ENCODE results near the gene CCDC57. TPM values are rescaled to one million over a fixed set of nuclear protein-coding genes. Genes with fewer than 3 reads are reported as not detected.

The CCDC57 gene
- total and polyA plus RNA-seq, 2 of the 4 experiments (the other 2 are of a cell fraction): 7.3 to 31.3 TPM

GRCh38 chr17:82219753-82220709, 7.4 kb upstream of the CCDC57 start (continued):
- no peak for TF ChIP-seq SMC3 (IDR thresholded peaks at IDR 0.05; ENCODE audit: low read depth, low read length)

- Histone ChIP-seq H2BK20ac (ENCODE audit: low read depth, low read length) (peak overlapping the region; percentile 99), H3K27ac (ENCODE audit: insufficient read depth, low read length) (peak overlapping the region; percentile 87), H3K56ac (ENCODE audit: extremely low read depth, insufficient read depth, low read length) (no peak overlapping the region), H2BK15ac (ENCODE audit: low read depth, low read length) (peak overlapping the region; percentile 99), H3K4me3 (ENCODE audit: insufficient read depth, low read depth, low read length) (no peak overlapping the region), H3K27me3 (ENCODE audit: control insufficient read depth, insufficient read depth, low read length) (no peaks in the 10 kb centered on the region), H2AK9ac (replicated peaks; ENCODE audit: low read depth, low read length, poor library complexity) (peak overlapping the region; percentile 98), H4K91ac (ENCODE audit: insufficient read depth, low read depth, low read length) (peak overlapping the region; percentile 98), H4K20me1 (ENCODE audit: insufficient read depth, low read length) (no peaks in the 10 kb centered on the region), H3K36me3 (ENCODE audit: control insufficient read depth, insufficient read depth, low read length) (no peaks in the 10 kb centered on the region), H3K18ac (ENCODE audit: low read depth, low read length) (peak overlapping the region; percentile 3; the same call in 1 of the 2 replicates), H4K8ac (ENCODE audit: low read depth in 2 of 2, low read length in 2 of 2) (peak overlapping the region; percentile 73 to 98; a peak in 2 of 4 replicates), H3K9me3 (ENCODE audit: control insufficient read depth, insufficient read depth, low read length) (no peaks in the 10 kb centered on the region), H3K14ac (replicated peaks; ENCODE audit: low read depth, low read length) (peak overlapping the region; percentile 93), H2AK5ac (ENCODE audit: low read depth, low read length) (peak overlapping the region; percentile 100), H2AFZ (replicated peaks; ENCODE audit: low read length, poor library complexity) (peak overlapping the region; percentile 0), H4K5ac (ENCODE audit: low read depth, low read length) (peak overlapping the region; percentile 88), H3K9ac (ENCODE audit: low read depth, low read length) (no peak overlapping the region), H3K4me1 (ENCODE audit: control insufficient read depth, insufficient read depth, low read length) (peaks cover 41% of the 10 kb centered on the region), H3K4me2 (ENCODE audit: low read depth, low read length) (no peak overlapping the region), H3K9me1 (ENCODE audit: insufficient read depth, low read length) (peaks cover 33% of the 10 kb centered on the region), H2BK5ac (ENCODE audit: low read depth, low read length, poor library complexity, severe bottlenecking) (peak overlapping the region; percentile 91), H2BK120ac (ENCODE audit: low read depth, low read length) (peak overlapping the region; percentile 96), H3K23ac (ENCODE audit: low read depth, low read length) (no peak overlapping the region), H3K4ac (ENCODE audit: low read depth, low read length) (peak overlapping the region; percentile 98), H3K79me1 (ENCODE audit: low read depth in 1 of 2, low read length in 2 of 2) (peaks cover 18 to 70% of the 10 kb centered on the region in 2 experiments; a peak in 3 of 4 replicates)
- no peak for TF ChIP-seq RCOR1 (IDR thresholded peaks at IDR 0.05; ENCODE audit: insufficient replicate concordance, low read length)
- TF ChIP-seq POLR2A (IDR thresholded peaks at IDR 0.05; ENCODE audit: low read depth, low read length): no peak
- no peak for TF ChIP-seq USF2 (IDR thresholded peaks at IDR 0.05; ENCODE audit: low read depth, low read length)
- no peak for TF ChIP-seq CEBPB (IDR thresholded peaks at IDR 0.05; ENCODE audit: low read depth, low read length)
- TF ChIP-seq MXI1 (IDR thresholded peaks at IDR 0.05; ENCODE audit: borderline replicate concordance, low read depth, low read length): no peak
- no peak for TF ChIP-seq MAFK (IDR thresholded peaks at IDR 0.05; ENCODE audit: low read depth, low read length)
- TF ChIP-seq BHLHE40 (IDR thresholded peaks at IDR 0.05; ENCODE audit: low read depth, low read length): no peak
- no peak for TF ChIP-seq CTCF (conservative IDR thresholded peaks at IDR 0.05; ENCODE audit: low read depth, low read length)
- TF ChIP-seq RFX5 (IDR thresholded peaks at IDR 0.05; ENCODE audit: low read depth, low read length): no peak
- TF ChIP-seq CHD1 (IDR thresholded peaks at IDR 0.05; ENCODE audit: low read depth, low read length): no peak
- TF ChIP-seq NFE2L2 (IDR thresholded peaks at IDR 0.05; ENCODE audit: low read depth, low read length): no peak
- no peak for TF ChIP-seq MAZ (IDR thresholded peaks at IDR 0.05; ENCODE audit: borderline replicate concordance, low read depth, low read length)
- no peak for TF ChIP-seq FOS (IDR thresholded peaks at IDR 0.05; ENCODE audit: low read depth, low read length)
- in situ Hi-C loops (cut with MboI; ENCODE audit: low sequenced_read_pairs) (no loop called here), intact Hi-C loops (cut with micrococcal nuclease) (no loop called here), dilution Hi-C loops (cut with HindIII; ENCODE audit: low sequenced_read_pairs, unreplicated experiment) (no loop called here)
- WGBS, 2 experiments (ENCODE audit: extremely low coverage in 2 of 2, insufficient read length in 1 of 2): 82% methylated on average over 2 of the region's 7 CpGs; no CpG with 5 or more reads in 1 of the 2 experiments
- CTCF ChIA-PET: no interaction called here
- DNase-seq: no peak
- no peak for ATAC-seq (ENCODE audit: low read depth)
- POLR2A ChIA-PET (ENCODE audit: unreplicated experiment): interaction anchor here (0.6 to 2.2 kb wide), 2 partner anchors 10 to 128 kb away, joined by 5 read pairs; partner anchors contain the start of gene SLC16A3
- no TSS peak for BruUV-seq (replicated peaks)
Observed at GRCh38 chr17:82219083-82219482, 6.4 kb upstream of the CCDC57 start.

All from IMR-90 (cell line).